ENCODE data around the gene EML4.

EML4 gene

DNA sequence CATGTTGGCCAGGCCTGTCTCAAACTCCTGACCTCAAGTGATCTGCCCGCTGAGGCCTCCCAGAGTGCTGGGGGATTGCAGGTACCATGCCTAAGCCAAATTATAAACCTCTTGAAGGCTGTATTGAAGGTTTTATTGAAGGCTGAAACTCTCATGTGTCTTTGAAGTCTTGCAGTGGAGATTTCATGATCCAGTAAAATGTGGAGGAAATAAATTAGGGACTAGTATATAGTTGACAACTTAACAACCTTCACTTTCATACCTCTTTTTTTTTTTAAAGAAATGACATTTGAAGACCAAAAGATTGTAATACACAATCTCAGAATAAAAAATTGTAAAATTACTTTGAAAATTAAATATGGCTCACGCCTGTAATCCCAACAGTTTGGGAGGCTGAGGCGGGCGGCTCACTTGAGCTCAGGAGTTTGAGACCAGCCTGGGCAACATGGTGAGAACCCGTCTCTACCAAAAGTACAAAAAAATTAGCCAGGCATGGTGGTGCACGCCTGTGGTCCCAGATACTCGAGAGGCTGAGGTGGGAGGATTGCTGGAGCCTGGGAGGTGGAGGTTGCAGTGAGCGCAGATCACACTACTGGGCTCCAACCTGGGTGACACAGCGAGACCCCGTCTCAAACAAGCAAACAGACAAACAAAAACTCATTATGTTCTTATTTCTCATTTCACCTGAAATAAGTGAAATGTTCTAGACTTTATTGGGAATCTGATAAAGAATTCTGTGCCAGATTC lies 8.0 kb downstream of the EML4 start:
- in situ Hi-C loops (cut with MboI; ENCODE audit: low sequenced_read_pairs, unreplicated experiment): no loop called here
- no peak for DNase-seq (ENCODE audit: low spot score)
- TF ChIP-seq, protein P1, sequence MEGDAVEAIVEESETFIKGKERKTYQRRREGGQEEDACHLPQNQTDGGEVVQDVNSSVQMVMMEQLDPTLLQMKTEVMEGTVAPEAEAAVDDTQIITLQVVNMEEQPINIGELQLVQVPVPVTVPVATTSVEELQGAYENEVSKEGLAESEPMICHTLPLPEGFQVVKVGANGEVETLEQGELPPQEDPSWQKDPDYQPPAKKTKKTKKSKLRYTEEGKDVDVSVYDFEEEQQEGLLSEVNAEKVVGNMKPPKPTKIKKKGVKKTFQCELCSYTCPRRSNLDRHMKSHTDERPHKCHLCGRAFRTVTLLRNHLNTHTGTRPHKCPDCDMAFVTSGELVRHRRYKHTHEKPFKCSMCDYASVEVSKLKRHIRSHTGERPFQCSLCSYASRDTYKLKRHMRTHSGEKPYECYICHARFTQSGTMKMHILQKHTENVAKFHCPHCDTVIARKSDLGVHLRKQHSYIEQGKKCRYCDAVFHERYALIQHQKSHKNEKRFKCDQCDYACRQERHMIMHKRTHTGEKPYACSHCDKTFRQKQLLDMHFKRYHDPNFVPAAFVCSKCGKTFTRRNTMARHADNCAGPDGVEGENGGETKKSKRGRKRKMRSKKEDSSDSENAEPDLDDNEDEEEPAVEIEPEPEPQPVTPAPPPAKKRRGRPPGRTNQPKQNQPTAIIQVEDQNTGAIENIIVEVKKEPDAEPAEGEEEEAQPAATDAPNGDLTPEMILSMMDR (IDR thresholded peaks at IDR 0.05; ENCODE audit: borderline replicate concordance, control extremely low read depth, extremely low read depth, insufficient read depth, missing control alignments): no peak

DNA sequence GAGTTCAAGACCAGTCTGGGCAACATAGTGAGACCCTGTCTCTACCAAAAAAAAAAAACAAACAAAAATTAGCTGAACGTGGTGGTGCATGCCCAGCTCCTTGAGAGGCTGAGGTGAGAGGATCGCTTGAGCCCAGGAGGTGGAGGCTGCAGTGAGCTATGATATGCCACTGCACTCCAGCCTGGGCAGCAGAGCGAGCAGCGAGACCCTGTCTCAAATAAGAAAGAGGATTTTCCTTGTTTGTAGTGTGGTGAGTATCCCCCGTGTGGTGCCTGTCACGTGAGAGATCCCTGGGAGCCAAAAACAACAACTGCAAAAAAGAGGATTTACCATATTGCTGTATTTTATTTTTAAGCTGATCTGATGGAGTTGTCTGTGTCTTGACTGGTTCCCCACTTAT lies 9.2 kb downstream of the EML4 start:
- in situ Hi-C loops (cut with MboI; ENCODE audit: low sequenced_read_pairs, unreplicated experiment): no loop called here
- DNase-seq (ENCODE audit: low spot score): no peak
- TF ChIP-seq, protein P1 (IDR thresholded peaks at IDR 0.05; ENCODE audit: borderline replicate concordance, control extremely low read depth, extremely low read depth, insufficient read depth, missing control alignments): no peak

DNA sequence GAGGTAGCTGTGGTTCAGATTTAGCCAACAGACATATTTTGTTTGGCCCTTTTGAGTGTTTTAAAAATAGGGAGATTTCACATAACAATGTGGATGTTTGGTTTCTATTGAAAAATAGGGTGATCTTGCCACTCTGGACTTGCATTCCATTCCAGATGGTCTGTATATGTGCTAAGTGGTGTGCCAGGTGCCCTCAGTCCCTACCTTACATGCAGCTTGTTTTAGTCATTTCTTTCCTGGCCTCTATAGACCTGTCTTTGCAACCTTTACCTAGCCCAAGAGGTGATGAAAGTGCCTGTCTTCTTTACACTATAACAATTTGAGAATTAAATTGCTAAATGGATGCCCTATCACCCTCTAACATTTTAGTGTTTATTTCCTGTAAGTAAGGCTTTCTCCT lies 11.1 kb downstream of the EML4 start:
- TF ChIP-seq, protein P1 (IDR thresholded peaks at IDR 0.05; ENCODE audit: borderline replicate concordance, control extremely low read depth, extremely low read depth, insufficient read depth, missing control alignments): no peak
- in situ Hi-C loops (cut with MboI; ENCODE audit: low sequenced_read_pairs, unreplicated experiment): no loop called here
- DNase-seq (ENCODE audit: low spot score): no peak

DNA sequence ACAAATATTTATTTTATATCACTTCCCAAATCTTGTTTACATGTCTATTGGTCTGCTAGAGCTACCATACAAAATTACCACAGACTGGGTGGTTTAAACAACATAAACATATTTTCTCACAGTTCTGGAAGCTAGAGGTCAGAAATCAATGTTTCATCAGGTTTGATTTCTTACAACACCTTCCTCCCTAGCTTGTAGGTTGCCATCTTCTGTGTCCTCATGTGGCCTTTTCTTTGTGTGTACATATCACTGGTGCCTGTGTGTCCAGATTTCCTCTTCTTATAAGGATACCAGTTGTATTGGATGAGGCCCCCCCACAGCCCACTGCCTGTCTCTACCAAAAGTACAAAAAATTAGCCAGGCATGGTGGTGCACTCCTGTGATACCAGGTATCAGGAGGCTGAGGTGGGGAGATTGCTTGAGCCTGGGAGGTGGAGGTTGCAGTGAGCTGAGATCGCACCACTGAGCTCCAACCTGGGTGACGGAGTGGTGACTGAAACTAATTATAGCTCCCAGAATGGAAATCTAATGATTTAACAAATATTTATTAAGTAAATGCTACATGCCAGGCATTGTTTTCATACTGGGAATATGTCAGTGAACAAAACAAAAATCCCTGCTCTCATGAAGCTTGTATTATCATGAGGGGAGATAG lies 13.6 kb downstream of the EML4 start:
- TF ChIP-seq, protein P1 (IDR thresholded peaks at IDR 0.05; ENCODE audit: borderline replicate concordance, control extremely low read depth, extremely low read depth, insufficient read depth, missing control alignments): no peak
- DNase-seq (ENCODE audit: low spot score): no peak
- in situ Hi-C loops (cut with MboI; ENCODE audit: low sequenced_read_pairs, unreplicated experiment): no loop called here

DNA sequence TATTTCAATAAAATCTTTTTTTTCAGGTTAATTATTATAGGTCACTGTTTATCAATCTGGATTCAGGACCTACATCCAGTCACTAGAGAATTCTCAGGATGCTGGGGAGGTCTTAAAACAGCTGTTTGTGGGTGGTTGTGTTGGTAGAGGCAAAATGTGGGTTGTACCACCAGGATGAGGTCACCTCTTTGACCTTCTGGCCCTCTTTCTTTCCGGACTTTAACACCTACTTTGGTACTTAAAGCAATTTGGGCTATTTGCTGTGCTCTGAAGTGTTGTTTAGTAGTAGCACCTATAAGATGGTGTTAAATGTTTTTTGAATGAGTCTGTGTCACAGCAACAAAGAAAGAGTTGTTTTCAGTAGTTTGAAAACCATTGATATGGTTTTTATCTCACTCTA lies 14.6 kb downstream of the EML4 start:
- TF ChIP-seq, protein P1 (IDR thresholded peaks at IDR 0.05; ENCODE audit: borderline replicate concordance, control extremely low read depth, extremely low read depth, insufficient read depth, missing control alignments): no peak
- no peak for DNase-seq (ENCODE audit: low spot score)
- in situ Hi-C loops (cut with MboI; ENCODE audit: low sequenced_read_pairs, unreplicated experiment): no loop called here

DNA sequence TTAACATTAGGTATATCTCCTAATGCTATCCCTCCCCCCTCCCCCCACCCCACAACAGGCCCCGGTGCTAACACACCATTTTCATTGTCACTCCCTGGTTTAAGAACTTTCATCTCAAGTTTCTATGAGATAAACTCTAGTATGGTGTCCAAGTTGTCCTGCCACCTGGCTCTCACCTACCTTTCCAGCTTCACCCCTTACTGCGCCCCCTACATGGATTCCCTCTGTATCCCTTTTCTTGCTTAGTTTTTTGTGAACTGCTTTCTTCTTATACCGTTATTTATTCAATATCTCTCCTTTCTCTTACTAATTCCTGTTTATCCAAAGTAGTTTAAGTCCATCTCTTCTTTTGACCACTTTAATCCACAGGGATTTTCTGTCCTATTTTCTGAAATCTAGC lies 15.2 kb downstream of the EML4 start:
- in situ Hi-C loops (cut with MboI; ENCODE audit: low sequenced_read_pairs, unreplicated experiment): no loop called here
- TF ChIP-seq, protein P1 (IDR thresholded peaks at IDR 0.05; ENCODE audit: borderline replicate concordance, control extremely low read depth, extremely low read depth, insufficient read depth, missing control alignments): no peak
- no peak for DNase-seq (ENCODE audit: low spot score)

Data from GM13976 (cell line).